ENCODE data around the gene FSD1.

The FSD1 gene

GRCh38 chr19:4366666-4367335 is 62.4 kb downstream of the FSD1 start:
- DNase-seq: no peak

GRCh38 chr19:4367336-4367723 is 62.9 kb downstream of the FSD1 start:
- DNase-seq: no peak

- DNase-seq: no peak
Observed at GRCh38 chr19:4367781-4368127, 63.4 kb downstream of the FSD1 start.

- DNase-seq: no peak
Observed at GRCh38 chr19:4368128-4368820, 63.9 kb downstream of the FSD1 start.

- peak; percentile 67 for DNase-seq
Observed at GRCh38 chr19:4369109-4369887, 64.9 kb downstream of the FSD1 start.

- peak; percentile 74 for DNase-seq
Observed at GRCh38 chr19:4369888-4370260, 65.5 kb downstream of the FSD1 start.

- DNase-seq: no peak
Observed at GRCh38 chr19:4370418-4371041, 66.1 kb downstream of the FSD1 start.

GRCh38 chr19:4371247-4372164 is 67.1 kb downstream of the FSD1 start:
- DNase-seq: no peak

- no peak for DNase-seq
Observed at GRCh38 chr19:4372165-4373012, 68.0 kb downstream of the FSD1 start.

GRCh38 chr19:4373013-4373367 is 68.6 kb downstream of the FSD1 start:
- no peak for DNase-seq
